NCI-H82 treated with DMSO at 0.1 percent for 48 hours (cell line): ENCODE results near the gene NKD1.
A peak's percentile ranks its signal among the peaks of the same experiment; 100 is the strongest.

Source experiments
- DNase-seq: peaks from one replicate; lab custom pipeline; 2025; ENCODE audit not compliant: unreplicated experiment; lab: John Stamatoyannopoulos, UW

NKD1 gene

GRCh38 chr16:50627419-50627818 is 79.2 kb downstream of the NKD1 start:
- DNase-seq = no peak

- DNase-seq = no peak
Observed at GRCh38 chr16:50628156-50628802, 80.1 kb downstream of the NKD1 start.

GRCh38 chr16:50629334-50629733 is 81.1 kb downstream of the NKD1 start:
- no peak for DNase-seq

- no peak for DNase-seq
Observed at GRCh38 chr16:50630394-50631020, 82.3 kb downstream of the NKD1 start.

DNA sequence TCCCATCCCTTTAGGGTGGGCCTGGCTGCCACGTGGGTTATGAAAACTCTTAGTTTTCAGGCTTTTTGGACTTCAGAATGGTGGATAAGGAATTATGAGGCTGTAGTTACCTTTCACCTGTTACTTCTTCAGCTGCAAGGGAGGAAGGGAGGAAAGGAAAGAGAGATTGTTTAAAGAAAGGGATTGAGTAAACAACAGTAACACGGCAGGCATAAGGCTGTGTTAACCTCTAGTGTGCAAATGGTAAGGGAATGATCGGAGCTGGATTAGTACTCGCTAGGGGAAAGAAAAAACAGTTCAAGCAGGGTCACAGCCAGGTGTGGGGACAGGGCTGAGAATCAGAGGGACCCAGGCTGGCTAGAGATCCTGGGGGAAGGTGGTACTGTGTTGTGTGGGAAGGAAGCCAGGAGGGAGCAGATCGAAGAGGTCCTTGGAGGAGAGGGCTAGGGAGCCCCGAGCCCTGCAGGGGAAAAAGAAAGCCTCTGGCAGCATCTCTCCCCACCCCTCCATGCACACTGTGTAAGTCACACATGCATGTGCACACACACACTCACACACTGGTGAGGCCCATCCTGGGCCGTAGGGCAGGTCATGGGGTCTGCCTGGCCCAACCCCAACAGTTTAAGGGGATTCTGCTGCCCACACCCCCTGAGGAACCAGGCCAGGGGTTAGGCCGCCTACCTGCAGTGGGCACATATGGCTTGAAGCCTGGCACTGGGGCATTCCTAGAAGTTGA is 83.2 kb downstream of the NKD1 start:
- DNase-seq = no peak

DNA sequence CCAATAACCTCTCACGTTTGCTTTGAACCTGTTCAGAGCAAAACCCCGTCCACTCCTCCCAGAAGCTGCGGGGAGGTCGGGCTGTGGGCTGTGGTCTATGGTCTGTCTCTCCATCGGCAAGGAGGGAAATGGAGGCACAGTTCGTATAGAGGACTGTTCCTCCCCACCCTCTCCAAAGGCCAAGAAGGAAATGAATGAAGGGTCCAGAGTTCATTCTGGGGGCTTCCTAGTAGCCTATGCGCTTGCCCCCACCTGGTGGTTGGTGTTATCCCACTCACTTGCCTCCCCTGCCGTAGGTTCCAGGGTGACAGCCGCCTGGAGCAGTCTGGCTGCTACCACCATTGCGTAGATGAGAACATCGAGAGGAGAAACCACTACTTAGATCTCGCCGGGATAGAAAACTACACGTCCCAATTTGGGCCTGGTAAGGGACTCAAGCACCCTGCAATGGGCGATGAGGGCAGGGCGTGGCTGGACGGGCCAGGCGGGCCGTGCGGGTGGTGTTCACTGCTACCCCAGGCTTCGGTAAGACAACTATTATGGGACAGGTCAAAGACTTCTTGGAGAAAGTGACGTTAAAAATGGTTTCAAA is 83.9 kb downstream of the NKD1 start:
- DNase-seq = no peak

DNA sequence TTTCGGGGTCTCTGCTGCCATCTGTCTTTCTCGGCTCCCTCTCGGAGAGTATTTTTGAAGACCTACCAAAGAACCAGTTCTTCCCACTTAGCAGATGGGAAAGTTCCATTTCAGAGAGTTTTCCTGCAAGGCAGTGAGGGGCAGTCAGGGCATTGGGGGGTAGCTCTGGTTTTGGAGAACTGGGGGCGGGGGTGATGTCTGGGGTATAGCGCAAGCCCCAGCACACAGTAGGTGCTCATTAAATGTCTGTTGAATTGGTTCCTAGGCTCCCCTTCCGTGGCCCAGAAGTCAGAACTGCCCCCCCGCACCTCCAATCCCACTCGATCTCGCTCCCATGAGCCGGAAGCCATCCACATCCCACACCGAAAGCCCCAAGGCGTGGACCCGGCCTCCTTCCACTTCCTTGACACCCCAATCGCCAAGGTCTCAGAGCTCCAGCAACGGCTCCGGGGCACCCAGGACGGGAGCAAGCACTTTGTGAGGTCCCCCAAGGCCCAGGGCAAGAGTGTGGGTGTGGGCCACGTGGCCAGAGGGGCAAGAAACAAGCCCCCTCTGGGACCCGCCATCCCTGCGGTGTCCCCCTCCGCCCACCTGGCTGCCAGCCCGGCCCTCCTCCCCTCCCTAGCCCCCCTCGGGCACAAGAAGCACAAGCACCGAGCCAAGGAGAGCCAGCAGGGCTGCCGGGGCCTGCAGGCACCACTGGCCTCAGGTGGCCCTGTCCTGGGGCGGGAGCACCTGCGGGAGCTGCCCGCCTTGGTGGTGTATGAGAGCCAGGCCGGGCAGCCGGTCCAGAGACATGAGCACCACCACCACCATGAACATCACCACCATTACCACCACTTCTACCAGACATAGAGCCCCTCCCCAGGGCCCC is 85.0 kb downstream of the NKD1 start:
- DNase-seq = no peak

DNA sequence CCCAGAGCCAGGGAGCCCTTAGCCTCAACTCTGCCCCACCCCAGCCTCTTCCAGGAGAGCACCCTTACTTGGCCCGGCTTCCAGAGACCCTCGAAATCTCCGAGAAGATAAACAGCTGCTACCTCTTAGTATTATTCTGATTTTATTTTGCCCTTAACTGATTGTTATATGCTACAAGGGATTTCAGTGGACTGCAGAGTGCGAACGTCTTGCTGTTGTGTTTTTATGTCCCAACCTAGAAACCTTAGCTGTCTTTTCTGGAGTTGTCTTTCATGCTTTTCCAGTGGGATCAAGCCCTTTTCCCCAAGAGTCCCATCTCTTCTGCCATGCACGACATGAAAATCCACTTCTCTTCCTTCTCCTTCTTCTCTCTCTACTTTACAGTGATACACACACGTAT is 85.9 kb downstream of the NKD1 start:
- no peak for DNase-seq

DNA sequence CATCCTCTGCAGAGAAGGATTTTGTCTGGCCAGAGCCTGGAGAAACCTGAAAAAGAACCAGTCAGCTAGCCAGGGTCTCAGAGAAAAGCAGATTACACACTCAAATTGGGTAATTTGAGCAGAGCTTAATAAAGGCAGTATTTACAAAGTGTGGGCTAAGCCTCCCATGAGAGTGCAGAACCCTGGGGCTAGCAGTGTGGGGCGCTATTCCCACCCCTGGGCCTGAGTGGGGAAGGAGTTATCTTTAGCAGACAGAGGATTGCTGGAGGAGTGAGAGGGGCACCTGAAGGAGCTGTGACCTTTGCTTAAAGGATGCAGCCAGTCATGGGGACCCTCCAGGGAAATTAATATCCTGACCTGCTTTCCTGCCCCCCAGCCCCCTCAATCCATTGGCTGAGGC is 86.8 kb downstream of the NKD1 start:
- peak; percentile 69 for DNase-seq

GRCh38 chr16:50635505-50636392 is 87.6 kb downstream of the NKD1 start:
- DNase-seq = peak; percentile 83

- no peak for DNase-seq
Observed at GRCh38 chr16:50636753-50637374, 88.7 kb downstream of the NKD1 start.

DNA sequence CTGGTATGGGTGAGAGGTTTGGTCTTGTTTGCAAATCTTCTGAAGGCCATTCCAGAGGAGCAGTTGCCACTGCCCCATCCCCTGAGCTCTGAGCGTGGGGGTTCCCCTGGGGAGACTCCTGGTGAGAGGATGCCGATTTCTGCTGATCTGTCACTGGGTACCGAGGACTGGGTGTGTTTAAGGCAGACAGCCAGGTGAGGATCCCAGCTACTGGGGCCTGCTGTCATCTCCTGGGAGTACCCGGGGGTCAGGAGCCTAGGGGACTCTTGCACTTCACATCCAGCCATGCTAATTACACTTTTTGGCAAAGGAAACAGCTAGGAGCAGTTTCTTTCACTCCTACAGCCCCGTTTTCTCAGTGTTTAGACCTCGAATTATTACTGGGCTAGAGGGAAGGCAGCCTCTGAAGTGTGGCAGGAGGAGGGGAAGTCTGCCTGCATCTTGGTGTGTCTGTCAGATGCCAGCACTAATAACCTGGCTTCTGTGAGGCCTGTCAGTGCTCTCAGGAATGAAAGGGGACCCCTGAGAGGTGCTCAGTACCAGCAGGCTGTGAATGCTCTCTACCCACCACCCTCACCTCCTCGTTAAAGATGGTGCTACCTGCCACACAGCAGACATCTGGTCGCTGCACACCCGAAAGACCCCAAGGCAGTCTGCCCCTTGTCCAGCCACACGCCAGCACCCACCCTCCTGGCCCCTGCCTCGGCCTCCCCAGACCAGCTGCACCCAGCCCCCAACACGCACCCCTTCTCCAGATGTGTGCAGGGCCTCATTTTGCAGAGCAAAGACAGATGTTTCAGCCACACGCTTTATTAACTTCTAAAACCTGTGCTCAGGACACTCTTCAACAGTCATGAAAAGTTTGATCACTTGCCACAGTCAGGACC is 89.8 kb downstream of the NKD1 start:
- no peak for DNase-seq

- no peak for DNase-seq
Observed at GRCh38 chr16:50638816-50639670, 90.8 kb downstream of the NKD1 start.

DNA sequence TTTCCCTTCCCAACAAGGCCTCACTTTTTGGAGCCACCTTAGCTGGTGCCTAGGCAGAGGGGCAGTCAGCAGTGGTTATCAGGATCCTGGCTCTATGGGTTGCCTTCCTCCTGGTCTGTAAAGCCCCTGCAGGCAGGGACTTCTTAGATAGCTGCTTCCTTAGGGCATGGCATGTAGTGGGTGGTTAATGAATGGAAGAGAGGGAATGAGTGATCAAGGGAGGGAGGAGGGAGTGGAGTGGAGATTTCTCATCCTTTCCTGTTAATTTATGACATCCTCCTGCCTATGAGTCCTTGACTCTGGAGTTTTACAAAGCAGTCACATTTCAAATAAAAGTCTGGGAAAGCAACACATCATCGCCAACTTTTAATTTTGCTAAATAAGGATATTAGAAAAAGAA is 92.2 kb downstream of the NKD1 start:
- no peak for DNase-seq

DNA sequence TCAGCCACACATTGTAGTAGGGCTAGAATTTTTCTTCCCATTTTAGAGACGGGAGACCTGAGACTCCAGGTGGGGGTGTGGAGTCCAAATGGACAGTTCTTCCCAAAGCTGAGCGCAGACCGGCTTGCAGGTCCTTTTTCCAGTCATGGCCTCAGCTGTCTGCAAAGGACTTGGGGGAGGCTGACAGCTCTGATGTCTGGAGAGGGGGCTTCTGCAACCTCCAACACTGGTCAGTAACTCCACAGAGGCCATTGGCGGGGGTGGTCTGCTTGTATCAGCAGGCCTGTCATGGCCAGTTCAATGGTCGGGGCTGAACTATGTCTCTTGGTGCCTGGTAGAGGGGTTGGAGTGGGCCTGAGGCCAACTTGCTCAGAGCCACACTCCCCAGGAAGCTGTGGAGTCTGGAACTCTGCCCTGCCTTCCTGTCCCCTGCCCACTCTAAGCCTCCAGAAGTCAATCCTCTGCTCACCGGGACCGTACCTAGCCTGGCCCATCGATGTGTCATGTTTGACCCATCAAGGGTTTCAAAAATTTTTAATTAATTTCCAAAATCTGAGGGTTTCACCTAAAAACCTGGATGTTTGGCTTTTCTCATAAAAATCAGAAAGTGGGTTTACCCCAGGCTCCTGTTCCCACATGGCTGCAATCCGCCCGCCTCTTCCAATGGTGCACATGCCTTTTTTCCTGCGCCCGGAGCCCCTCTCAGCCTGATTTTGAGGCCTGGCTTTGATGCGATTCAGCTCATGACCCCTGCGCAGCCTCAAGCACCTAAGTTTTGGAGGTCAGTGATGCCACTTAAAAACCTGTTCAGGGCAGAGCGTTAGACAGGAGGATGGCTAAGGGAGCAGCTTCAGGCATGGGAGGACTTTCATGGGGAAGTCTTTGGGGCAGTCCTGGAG is 93.0 kb downstream of the NKD1 start:
- DNase-seq = no peak

GRCh38 chr16:50641818-50642187 is 93.6 kb downstream of the NKD1 start:
- no peak for DNase-seq

- no peak for DNase-seq
Observed at GRCh38 chr16:50642349-50642748, 94.2 kb downstream of the NKD1 start.
